DOHH2 (cell line): ENCODE measurements around the gene OVCA2.

Experiments
- EZH2phosphoT487 ChIP-seq: fragments of 200-600 bp; sonication (generic); IDR thresholded peaks from 2 replicates; pipeline ENCODE4 v1.6.1; 2017; ENCODE audit warnings: borderline replicate concordance, mild to moderate bottlenecking, antibody characterized with exemption, low read length, moderate library complexity, mixed read lengths
- TF ChIP-seq, protein P1 (sequence below): fragments of 200-600 bp; sonication (generic); IDR thresholded peaks from one replicate; pipeline ENCODE4 v1.5.1; 2014; ENCODE audit warnings: antibody characterized with exemption, mild to moderate bottlenecking, low read depth, low read length; ENCODE audit not compliant: poor library complexity, severe bottlenecking

DNA sequence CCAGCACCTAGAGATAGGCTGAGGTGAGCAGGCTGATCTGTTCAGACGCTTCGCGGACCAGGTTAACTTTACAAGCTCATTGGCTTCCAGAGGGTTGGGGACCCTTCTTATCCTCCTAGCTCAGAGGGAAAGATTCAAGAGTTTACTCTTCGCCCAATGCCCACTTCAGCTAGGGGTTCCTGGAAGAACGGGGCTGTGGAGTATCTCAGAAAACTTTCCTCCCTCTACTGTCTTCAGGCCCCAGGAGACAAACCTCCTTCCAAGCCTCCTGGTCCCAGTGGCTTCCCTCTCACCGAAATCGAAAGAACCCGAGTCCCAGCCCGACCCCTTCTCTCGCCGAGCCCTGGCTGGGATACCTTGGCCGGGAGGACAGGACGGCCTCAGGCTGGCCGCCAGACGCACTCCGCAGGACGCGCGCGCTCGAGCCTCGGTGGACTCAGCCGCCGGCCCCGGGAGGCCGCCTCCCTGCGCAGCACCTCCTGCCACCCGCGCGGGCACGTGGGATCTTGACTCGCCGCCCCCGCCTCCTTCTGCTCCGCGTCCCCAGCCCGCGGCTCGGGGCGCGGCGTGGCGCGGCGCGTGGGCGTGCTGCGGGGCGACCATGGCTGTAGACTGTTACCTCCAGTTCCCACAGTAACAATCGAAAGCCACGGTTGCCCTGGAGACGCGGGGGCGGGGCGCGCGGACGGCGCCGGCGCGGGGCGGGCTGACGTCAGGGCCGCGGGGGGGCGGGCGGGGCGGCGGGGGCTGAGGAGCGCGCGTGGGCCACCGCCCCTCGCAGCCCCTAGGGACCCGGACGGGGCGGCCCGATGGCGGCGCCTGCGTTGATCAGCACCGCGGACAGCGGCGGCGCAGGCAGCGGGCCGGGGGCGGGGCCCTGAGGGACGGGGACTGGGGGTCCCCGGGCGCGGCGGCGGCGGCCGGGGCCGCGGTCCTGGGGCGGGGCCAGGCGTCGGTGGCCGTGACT lies 7.8 kb downstream of the OVCA2 start:
- TF ChIP-seq, protein P1, sequence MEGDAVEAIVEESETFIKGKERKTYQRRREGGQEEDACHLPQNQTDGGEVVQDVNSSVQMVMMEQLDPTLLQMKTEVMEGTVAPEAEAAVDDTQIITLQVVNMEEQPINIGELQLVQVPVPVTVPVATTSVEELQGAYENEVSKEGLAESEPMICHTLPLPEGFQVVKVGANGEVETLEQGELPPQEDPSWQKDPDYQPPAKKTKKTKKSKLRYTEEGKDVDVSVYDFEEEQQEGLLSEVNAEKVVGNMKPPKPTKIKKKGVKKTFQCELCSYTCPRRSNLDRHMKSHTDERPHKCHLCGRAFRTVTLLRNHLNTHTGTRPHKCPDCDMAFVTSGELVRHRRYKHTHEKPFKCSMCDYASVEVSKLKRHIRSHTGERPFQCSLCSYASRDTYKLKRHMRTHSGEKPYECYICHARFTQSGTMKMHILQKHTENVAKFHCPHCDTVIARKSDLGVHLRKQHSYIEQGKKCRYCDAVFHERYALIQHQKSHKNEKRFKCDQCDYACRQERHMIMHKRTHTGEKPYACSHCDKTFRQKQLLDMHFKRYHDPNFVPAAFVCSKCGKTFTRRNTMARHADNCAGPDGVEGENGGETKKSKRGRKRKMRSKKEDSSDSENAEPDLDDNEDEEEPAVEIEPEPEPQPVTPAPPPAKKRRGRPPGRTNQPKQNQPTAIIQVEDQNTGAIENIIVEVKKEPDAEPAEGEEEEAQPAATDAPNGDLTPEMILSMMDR = no peak
- 0 out of 2 replicates have a peak, but pooled peaks have one; percentile 61 for TF ChIP-seq EZH2phosphoT487
